Forelimb muscle (tissue), 1 donor: ENCODE data around the gene NHEJ1. TPM values are rescaled to one million over a fixed set of nuclear protein-coding genes. Genes with fewer than 3 reads are reported as not detected.

Experiments
- DNase-seq: peaks from one replicate; pipeline ENCODE4 v3.0.0-alpha.2; 2013; ENCODE audit warnings: low read depth
- polyA plus RNA-seq: library from polyadenylated mRNA; unstranded; fragments of 120-200 nt; gene quantifications from one replicate; pipeline ENCODE4 v1.2.1, GENCODE V29; 2013; ENCODE audit not compliant: insufficient read length

NHEJ1 gene
- polyA plus RNA-seq, 1 donor, result 11.6 TPM

DNA sequence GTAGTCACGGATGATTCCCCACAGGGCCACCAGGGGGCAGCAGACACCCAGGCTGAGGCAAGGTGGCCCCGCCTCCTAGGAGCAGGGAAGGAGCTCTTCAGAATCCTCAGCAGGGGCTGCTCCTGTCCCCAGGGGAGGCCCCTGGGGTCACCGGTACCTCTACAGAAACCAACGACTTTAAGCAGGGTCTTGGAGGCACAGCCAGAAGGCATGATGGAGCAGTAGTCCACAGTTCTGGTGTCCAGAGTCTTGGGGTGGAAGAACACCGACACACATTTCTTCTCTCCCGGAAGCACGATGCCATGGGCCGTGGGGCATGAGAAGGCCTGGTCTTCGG lies 130.8 kb downstream of the NHEJ1 start:
- DNase-seq, result peak; percentile 8

DNA sequence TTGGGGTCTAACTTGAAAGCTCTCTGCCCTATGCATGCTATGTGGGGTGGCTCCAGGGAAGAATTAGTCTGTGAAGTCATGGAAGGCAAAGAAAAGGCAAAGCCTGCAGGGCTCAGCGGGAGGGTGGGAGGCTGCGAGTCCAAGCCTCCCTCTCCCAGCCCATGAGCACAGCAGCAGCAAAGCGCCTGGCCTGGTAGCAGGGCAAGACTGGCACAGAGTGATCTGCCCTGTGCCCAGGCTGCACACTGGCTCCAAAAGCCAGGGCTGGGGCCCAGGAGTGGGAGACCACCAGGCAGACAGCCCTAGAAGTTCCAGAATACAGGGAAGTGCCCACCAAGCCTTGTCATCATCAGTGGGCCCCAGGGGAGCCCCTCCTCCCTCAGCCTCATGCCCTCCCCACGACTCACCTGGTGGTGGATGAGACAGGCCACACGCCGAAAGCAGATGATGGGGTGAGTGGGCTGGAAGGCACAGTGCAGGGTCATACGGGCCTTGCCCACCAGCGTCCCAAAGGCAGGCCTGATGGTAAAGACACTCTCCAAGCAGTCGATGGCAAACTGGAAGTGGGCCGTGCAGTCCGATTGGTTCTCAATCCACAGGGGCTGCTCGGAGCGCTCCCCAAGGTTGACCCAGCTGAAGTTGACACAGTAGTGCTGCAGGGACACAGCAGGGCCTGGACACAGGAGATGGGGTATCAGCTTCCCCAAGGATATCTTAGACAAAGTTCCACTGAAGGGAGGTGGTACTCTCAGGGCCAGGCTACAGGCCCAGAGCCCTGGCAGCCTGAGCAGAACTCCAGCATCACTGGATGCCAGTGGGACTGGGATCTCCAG lies 131.4 kb downstream of the NHEJ1 start:
- no peak for DNase-seq

DNA sequence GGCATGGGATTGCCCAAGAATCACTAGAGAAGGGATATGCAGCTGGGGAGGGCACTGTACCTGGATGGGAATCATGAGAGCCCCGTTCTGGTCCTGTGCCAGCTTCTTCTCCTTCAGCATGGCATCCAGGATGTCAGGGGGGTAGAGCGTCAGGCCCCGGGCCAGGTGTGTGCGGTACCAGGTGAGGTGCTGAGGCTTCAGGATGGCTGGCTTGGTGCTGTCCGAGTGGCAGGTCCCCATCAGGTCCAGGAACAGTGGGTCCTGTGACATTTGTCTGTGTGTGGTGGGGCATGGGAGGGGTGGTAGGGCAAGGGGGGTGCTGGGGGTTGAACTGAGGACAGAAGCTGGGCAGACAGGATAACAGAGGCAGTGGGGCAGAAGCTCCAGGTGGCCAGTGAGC lies 132.5 kb downstream of the NHEJ1 start:
- no peak for DNase-seq

DNA sequence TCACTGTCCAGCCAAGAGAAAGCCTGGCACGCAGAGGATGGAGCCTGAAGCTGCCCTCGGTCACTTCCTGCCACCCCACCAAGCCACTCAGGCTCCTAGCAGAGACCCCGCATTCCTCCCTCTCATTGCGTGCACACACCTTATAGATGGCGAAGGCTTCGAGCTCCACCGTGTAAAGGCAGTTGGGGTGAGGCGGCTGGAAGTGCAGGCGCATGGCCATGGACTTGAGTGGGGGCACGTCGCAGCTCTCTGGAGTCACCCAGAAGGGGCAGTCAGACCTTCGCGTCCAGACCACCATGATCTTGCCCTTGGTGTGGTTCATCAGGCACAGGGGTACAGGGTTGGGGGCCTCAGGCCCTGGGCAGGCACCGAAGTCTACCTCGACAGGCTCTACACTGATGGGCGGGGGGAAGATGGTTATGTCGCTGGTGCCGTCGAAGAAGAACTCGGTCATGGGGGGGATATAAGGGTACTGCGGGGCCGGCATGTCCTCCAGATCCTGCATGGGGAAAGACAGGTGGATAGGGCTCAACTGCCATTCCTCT lies 133.0 kb downstream of the NHEJ1 start:
- DNase-seq, result no peak

DNA sequence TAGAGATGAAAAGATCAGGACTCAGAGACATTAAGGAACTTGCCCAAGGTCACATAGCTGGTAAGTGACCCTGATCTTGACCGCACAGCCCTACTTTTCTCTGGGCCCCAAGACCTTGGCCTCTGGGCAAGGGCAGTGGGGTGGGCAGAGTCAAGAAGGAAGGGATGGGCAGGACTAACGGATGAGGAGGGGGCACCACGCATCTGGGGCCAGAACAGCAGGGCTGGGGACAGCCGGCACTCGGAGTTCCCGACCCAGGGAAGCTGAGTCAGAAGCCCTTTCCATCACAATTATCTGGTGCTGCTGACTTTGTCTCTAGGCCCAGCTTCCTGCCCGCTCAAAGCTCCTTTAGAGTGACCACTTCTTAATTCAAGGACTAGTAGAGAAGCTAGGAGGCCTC lies 133.7 kb downstream of the NHEJ1 start:
- DNase-seq, result no peak

DNA sequence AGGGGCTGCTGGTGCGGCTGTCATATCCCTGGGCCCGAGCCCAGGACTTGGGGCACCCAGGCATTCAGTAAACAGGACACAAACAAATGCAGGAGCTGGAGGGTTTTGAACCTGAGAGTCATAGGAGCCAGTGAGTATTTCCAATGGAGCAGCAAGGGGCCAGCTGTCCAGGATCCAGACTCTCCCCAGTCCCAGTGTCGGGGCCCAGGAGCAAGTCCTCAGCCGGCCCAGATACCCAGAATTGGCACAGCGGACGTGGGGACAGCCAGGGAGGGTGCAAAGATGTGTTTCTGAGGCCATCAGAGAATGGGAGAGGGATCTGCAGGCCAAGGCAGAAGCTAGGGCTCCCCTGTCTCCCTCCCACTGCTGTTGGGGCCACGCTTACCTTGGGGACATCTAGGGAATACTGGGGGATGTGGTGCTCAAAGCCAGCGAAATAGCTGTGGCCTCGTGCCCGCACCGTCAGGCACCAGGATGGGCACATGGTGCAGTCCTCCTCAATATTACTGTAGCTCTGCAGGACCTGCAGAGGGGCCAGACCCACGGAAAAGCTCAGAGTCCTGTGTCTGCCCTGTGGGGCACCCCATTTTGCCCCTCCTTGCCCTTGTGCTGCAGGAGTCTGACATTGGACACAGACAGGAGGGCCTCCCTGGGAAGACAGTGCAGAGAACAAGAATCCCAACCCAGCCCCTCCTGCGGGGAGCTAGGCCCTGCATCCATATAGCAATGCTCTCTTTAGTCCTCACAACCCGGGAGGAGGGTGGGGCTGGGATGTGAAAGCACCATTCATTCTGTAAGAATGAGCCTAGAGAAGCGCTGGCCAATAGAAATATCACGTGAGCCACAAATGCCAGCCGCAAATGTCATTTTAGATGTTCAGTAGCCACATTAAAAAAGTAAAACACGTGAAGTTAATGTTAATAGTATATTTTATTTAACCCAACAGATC lies 134.7 kb downstream of the NHEJ1 start:
- no peak for DNase-seq

Other genes with a start within 250 kb of the NHEJ1 start
- 0.29 TPM for gene CDK5R2, start 201.1 kb downstream of the NHEJ1 start, polyA plus RNA-seq
- gene FEV, start 175.6 kb downstream of the NHEJ1 start, polyA plus RNA-seq, result not detected
- gene CRYBA2, start 167.4 kb downstream of the NHEJ1 start, polyA plus RNA-seq, result not detected
- not detected for gene CFAP65, start 119.3 kb downstream of the NHEJ1 start, polyA plus RNA-seq
- not detected for gene IHH, start 99.9 kb downstream of the NHEJ1 start, polyA plus RNA-seq
- gene SLC23A3, start 9.2 kb upstream of the NHEJ1 start, polyA plus RNA-seq, result 1.3 TPM
- 34.2 TPM for gene CNPPD1, start 16.1 kb upstream of the NHEJ1 start, polyA plus RNA-seq
- gene RETREG2, start 17.5 kb upstream of the NHEJ1 start, polyA plus RNA-seq, result 39.8 TPM
- 21.0 TPM for gene ZFAND2B, start 46.0 kb upstream of the NHEJ1 start, polyA plus RNA-seq
- gene ABCB6, start 58.1 kb upstream of the NHEJ1 start, polyA plus RNA-seq, result 31.9 TPM
- gene ATG9A, start 68.8 kb upstream of the NHEJ1 start, polyA plus RNA-seq, result 33.5 TPM
- 26.8 TPM for gene ANKZF1, start 69.0 kb upstream of the NHEJ1 start, polyA plus RNA-seq
- gene GLB1L, start 84.6 kb upstream of the NHEJ1 start, polyA plus RNA-seq, result 3.6 TPM
- gene STK16, start 84.7 kb upstream of the NHEJ1 start, polyA plus RNA-seq, result 15.0 TPM
- gene TUBA4B, start 92.4 kb upstream of the NHEJ1 start, polyA plus RNA-seq, result 0.20 TPM
- 139 TPM for gene TUBA4A, start 93.1 kb upstream of the NHEJ1 start, polyA plus RNA-seq
- gene DNAJB2, start 118.6 kb upstream of the NHEJ1 start, polyA plus RNA-seq, result 82.4 TPM
- 0.13 TPM for gene PTPRN, start 148.6 kb upstream of the NHEJ1 start, polyA plus RNA-seq
- gene RESP18, start 171.9 kb upstream of the NHEJ1 start, polyA plus RNA-seq, result not detected
- 33.7 TPM for gene DNPEP, start 227.1 kb upstream of the NHEJ1 start, polyA plus RNA-seq